NCI-H446 (cell line): ENCODE results near the gene ADD2.

Source experiments
- DNase-seq, 2 experiments: peaks; one replicate each; lab custom pipeline; 2025; lab: John Stamatoyannopoulos, UW

ADD2 gene

DNA sequence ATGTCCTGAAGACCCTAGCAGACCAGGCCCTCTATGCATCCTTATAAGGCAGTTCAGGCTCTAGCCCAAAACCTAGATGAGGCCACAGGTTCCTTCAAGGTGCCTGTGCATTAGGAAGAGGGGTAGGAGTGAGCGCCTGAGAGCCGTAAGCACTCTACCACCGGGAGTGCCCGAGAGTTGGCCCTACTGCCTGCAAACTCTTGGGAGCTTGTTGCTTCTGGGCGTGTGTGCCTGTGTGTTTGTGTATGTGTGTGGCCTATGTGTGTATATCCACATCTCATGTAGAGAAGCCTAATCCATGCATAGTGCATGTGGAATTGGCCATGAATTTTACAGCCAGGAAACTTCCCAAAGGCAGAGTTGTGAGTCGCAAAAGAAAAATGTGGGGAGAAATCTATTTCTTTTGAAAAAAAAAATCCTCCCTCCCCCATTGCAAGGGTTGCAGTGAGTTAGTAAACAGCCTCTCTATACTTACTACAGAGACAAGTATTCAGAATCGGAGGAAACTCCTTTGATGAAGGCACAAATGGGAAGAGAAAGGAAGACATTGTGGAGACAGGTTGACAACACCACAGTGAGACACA lies 96.8 kb downstream of the ADD2 start:
- DNase-seq = no peak

DNA sequence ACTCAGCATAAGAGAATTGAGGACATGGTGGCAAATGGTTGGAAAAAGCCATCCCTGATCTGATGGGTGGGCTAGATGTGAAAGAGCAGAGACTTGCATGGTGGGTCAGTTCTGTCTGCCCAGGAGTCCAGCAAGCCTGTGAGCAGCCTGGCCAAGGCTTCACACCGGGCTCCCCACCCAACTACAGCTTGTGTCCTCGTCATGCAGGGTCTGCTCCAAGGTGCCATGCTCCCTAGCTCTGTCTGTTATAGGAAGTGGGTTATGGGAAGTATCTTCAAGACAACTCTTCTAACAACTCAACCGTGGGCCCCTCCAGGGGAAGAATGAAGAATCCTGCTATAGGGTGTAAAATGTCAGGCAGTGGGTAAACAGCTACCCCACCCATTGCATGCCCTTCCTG lies 97.4 kb downstream of the ADD2 start:
- DNase-seq = no peak

DNA sequence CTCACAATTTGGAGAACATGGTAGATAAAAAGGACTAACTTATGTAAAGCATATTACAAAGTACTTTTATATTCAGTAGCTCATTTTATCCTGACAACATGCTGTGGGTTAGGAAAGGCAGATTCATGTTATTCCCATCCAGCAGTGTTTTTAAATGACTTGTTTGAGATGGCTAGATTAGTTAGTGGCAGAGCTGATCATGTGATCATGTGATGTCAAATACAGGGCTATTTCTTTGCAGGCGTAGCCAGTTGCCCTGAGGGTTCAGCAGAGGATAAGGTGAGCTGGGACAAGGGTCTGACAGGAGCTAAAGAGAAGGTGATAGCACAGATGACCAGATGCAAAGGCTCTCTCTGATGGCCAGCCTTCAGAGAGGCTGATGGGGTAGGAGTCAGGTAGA lies 97.8 kb downstream of the ADD2 start:
- no peak for DNase-seq

DNA sequence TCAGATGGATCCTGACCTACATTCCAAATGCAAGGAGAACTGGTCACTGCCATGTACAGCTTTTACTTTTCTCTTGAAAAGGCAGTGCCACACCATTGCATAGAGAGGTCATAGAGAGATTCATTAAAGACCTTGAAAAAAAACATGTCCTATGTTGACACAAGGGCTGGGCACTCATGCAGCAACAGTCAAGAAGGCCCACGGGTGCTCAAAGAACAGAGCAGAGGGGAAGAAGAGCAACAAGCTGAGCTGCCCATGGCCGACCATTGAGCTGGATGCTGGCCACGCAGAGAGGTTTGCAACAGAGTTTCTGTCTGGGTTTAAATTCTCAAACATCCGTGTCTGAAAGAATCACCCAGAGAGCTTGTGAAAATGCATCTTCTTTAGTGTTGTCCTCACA lies 99.1 kb downstream of the ADD2 start:
- no peak for DNase-seq

DNA sequence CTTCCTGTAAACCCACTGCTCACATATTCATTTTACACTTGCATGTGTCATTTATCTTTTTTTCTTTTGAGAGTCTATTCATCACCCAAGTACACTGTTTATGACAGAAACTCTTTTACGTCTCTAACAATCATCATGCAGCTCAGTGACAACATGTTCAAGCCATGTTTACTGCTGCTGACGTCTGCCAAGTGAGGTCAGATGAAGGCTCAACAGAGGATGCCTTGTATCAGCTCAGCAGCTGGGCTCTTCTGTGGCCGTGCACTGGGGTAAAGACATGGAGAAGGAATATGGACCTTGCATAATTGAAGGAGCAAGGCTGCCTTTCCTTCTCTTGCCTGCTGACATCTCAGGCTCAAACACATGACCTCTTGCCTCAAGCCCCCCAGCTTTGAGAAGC lies 99.6 kb downstream of the ADD2 start:
- DNase-seq = no peak

DNA sequence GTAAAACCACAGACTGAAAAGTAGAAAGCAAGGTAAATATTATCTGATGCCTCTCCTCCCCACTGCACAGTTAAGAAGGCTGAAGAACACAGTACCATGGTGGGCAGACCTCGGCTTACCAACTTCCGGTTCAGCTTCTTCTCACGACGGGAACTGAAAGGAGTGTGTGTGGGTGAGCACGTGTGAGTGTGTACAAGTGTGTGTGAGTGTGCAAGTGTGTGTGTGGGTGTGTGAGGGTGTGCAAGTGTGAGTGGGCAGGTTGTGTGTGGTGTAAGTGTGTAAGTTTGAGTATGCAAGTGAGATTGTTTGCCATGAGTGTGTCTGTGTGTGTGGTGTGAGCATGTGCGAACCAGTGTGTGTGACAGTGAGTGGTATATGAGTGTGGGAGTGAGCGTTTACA lies 103.5 kb downstream of the ADD2 start:
- no peak for DNase-seq

DNA sequence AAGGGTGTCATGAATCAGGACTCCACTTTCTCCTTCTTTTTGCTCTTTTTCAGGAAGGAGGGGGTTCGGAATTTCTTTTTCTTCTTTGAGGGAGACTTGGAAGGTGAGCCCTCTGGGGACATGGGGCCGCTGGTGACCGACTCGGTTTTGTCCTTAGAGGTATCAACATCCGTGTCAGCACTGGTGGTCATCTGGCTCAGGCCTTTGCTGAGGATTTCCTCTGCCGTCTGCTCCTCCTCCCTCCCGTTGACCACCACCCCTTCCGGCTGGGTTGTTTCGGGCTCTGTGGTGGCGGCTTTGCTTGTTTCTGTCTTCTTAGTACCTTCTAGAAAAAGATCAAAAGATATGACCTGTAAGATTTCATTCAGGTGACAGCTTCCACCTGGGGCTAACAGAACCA lies 104.6 kb downstream of the ADD2 start:
- DNase-seq = no peak

DNA sequence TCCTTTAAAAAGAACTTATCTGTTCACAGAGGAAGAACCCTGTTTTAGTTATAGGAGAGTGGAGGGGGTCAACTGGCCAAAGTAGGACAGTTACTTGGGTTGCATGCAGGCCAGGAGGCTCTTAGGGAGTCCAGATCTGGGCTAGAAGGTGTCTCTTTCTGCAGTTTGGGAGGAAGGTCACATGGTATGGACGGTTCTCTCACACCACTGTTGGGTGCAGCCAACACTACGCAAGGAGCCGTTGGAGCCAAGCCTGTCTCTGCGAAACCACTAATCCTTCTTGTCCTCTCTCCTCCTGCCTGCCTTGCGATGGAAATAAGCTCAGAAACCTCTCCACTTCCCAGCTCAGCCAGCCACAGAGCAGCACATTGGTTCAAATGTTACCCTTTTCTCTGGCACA lies 108.4 kb downstream of the ADD2 start:
- no peak for DNase-seq

DNA sequence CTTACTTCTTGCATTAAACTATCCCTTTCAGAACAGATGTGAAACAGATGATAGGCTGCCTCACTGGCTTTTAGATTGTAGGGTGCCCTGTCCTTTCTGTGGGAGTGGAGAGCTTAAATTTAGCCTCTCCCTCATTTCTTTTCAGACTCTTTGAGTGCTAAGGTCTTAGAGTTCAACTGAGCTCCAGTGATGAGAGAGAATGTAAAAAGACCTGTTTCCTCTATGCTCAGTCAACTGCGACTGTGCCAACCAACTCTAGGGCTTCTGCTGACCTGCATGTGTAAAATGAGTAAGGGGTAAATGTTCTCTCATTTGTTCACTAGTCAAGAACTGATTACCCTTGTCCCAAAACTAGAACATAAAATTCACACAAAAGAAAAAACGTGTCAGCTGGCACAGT lies 109.5 kb downstream of the ADD2 start:
- DNase-seq = no peak

DNA sequence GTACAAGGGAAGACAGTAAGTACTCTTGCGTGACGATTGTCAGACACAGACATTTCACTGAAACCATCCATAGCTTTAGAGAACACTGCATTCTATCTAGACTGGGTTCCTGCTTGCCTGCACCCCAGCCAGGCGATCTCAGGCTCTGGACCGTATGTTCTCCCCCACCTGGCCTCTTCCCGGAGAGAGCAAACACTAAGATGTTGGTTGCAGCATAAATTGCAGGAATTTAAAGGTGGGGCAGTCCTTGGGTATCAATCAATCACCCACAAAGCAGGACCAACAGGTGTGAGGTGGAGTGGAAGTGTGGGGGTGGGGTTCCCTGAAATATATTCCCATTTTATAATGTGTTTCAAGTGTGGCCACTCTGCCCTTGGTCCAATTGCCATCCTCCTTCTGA lies 110.8 kb downstream of the ADD2 start:
- DNase-seq = no peak

DNA sequence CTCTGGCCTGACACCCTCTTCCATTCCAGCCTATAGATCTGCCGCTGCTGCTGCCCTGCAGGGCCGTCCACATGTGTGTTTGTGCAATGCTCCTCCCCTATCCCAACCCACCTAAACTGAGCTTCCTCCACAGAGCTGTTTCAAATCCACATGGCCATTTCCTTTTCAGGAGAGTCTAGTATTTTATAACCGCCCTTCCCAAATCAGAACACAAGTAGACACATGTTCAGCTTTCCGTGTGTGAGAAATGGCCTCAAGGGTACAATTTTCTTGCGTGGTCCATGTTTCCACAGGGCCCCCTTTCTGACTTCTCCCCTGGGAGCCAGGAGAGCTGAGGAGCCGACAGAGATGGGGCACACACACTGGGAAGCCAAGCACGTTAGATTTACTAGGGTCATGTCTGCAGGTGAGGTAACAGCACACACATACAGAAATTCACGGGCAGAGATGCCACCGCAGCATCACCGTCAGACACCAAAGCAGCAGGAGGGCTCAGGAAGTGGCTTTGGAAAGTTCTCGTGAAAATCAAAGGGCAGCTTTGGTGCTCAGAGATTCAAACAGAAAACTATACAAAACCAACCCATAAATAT lies 111.5 kb downstream of the ADD2 start:
- no peak for DNase-seq

DNA sequence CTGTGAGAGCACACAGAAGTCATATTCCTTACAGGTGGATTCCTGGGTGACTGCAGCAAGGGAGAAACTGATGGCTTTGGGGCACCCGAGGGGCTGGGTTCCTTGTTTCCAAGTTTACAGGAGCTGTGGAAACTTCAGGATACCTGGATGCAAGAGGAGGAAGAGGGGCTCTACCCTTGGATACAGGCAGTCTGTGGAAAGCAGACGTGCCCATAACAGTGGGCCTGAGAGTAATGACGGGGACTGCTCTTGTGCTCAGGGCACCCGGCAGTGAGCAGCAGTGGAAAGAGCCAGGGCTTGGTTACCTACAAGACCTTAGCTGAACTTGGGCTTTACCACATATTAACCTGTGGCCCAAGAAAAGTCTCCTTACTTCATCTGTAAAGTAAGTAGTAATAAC lies 112.2 kb downstream of the ADD2 start:
- DNase-seq = no peak

DNA sequence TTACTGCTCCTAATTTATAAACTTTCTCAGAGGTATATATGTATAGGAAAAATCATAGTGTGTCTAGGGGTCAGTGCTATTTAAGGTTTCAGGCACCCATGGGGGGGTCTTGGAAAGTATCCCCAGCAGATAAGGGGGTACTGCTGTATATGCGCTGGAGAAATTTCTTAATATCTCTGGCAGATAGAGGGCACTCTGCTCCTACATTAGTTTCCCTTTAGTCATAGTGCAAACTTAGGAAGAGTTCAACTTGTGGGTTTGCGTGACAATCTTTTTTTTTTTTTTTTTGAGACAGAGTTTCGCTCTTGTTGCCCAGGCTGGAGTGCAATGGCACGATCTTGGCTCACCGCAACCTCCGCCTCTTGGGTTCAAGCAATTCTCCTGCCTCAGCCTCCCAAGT lies 112.8 kb downstream of the ADD2 start:
- DNase-seq = peak in 1 of 2 experiments; percentile 20

DNA sequence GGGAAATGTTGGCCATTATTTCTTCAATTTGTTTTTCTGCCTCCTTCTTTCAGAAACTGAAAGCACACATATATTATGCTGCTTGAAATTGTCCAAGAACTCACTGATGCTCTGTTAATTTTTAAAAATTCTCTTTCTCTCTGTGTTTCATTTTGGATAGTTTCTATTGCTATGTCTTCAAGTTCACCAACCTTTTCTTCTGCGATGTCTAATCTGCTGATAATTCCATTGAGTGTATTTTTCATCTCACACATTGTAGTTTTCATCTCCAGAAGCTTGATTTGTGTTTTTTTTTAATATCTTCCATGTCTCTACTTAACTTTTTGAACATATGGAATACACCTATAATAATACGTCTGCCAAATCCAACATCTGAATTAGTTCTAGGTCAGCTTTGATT lies 116.3 kb downstream of the ADD2 start:
- no peak for DNase-seq

DNA sequence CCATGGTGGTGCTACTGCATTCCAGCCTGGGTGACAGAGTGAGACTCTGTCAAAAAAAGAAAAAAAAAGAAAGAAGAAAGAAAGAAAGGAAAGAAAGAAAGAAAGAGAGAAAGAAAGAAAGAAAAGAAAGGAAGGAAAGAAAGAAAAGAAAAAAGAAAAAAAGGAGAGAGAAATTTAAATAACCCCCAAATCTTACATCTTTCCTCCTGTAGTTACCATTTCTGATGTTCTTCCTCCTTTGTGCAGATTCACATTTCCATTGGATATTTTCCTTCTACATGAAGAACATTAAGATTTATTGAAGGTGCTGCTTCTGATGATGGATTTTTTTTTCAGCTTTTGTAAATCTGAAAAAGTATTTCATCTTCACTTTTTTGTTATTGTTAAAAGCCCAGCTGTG lies 117.0 kb downstream of the ADD2 start:
- no peak for DNase-seq

DNA sequence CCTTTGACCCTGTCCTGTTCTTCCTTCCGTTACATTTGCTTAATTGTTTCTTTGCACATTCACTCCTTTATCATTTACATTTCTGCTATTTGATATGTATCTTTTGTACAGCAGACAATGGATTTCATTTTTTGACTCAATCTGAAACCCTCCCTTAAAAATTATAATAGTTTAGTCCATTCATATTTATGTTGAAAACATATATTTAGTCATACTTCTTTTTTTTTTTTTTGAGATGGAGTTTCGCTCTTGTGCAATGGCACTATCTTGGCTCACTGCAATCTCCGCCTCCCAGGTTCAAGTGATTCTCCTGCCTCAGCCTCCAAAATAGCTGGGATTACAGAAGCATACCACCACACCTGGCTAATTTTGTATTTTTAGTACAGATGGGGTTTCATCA lies 119.0 kb downstream of the ADD2 start:
- no peak for DNase-seq

DNA sequence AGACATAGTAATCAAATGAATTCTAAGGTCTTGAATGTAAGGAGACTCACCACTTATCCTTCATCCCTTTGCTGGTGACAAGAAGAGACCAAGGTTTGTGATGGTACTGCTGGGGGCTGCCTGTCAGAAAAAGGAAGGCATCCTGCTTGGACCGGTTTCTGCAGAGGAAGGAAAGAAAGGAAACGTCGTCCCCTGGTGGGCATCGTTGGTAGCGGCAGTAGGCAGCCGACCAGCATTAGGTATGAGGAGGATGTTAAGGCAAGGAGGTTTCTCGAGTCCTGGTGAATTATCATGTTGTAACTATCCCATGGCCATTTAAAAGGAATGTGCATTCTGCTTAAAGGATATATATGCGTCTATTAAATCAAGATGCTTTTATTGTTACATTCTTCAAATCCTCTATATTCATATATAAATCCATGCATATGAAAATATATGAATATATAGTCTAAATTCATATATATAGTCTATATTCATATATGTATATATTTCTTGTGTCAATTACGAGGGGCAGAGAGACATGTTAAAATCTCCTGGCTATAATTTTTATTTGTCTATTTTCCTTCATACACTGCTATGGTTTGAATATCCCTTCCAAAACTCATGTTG lies 120.0 kb downstream of the ADD2 start:
- peak; percentile 33 to 58 for DNase-seq

DNA sequence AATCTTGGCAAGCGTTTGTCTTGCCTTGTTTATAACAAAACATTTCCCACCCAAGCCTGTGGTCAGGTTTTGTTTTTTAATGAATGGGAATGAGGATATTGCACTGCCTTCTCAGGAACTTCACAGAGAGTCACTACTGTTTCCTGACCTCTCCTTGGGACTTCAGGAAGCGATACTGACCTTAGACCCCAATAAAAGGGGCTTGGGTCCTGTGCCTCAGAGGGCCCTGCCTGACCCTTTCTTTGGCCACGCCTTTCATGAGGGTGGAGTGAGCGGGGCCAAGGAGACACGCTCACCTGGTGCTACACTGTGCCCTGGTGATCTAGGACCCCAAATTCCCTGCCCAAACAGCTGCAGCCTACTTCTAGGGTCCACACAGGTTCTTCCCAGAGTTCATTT lies 121.6 kb downstream of the ADD2 start:
- no peak for DNase-seq

DNA sequence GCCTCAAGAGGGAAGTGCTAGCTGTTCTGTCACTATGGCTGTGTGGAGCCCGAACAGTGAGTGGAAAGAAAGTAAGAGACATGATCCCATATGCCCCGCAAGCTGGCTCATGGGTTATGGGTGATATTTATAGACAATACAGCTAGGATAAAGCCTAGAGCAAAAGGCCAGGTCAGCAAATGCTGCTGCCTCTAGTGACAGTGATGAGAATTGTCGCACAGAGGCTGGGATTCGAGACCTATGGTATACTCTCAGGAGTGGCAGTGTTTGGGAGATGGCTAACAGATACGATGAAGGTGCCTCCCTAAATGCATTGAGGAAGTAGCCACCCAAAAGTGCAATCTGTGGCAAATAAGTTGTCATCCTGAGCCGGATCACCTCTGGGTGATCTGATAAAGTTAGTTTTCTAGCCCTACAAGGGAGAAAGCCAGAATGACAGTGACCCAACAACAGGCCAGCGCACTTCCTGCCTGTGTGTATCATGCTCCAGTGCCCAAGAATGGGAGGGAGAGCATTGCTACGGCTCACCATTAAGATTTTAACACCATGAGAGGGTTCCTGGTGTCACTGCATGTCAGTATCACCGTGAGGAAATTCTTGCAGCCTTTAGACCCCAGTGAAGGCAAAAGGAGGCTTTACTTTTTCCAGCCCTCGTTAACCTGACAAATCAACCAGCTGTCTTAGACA lies 122.1 kb downstream of the ADD2 start:
- DNase-seq = no peak

DNA sequence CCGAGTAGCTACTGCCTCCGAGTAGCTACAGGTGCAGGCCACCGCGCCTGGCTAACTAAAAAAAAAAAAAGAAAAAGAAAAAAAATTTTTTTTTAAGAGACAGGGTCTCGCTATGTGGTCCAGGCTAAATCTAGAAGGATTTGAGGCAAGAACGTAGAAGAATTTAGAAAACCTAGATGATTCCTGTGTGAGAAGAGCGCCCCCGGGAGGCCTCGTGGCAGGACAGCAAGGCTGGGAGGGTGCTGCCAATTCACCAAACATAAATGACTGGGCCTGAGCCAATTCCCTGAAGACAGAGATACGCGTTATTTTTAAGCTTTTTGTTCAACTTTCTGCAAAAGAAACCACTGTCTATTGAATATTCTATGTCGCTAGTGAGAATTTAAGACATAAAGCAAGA lies 124.3 kb downstream of the ADD2 start:
- peak in 1 of 2 experiments; percentile 32 for DNase-seq

DNA sequence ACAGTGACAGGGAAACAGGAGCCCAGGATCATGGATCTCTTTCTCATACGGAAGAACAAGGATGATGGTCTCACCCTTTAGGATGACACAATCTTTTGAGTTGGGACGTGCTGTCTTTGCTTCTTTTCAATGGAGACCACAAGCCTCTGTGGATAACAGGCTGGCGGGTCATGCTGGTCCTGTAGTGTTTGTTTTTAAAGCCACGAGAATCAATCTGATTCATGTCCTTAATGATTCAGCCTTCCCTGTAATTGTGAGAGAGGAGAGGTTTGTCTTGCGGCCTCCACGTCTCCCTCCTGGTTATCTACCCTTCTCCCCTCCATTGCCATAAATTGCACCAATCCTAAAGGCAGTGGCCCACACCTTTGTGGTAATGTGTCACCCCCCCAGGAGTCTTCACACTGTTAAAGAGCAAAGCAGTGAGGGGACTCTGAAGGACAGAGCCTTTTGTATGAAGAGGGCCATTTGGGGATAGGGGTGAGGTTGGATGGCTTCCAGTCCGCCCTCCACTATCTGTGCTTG lies 126.7 kb downstream of the ADD2 start:
- DNase-seq = no peak

DNA sequence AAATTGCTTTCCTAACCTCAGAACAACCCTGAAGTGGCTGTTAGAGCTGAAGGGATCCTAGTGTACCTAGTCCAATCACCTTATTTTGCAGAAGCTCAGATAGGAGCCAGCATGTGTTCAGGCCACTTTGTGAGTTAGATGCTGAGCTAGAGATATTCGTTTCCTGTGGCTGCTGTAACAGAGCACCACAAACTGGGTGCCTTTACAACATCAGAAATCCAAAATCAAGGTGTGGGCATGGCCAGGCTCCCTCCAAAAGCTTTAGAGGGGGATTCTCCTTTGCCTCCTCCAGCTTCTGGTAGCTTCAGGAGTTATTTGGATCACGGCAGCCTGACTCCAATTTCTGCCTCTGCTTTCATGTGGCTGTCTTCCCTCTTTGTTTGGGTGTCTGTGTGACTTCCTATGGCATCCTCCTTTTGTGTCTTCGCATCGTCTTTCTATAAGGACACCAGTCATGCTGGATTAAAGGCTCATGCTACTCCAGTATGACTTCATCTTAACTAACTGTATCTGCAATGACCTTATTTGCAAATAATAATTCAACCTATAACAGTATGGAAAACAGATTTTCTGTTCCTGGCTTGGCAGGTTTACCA lies 128.1 kb downstream of the ADD2 start:
- DNase-seq = no peak

DNA sequence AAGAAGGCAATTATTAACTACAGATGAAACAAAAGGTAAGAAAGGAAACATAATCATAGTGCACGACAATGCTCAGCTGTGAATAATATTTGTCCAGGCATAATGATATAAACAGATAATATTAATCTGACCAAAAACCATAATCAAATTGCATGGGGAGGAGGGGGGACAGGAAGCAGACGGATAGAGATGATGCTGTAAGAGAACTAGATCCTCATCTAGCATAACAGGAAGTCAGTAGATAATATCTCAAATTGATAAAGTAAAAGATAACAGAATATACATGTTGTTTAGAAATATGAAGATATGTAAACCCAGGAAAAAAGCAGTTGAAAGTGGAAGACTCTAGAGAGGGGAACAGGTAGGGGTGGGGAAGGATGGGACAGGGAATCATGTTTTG lies 129.4 kb downstream of the ADD2 start:
- DNase-seq = no peak
